ENCODE data around the gene CASP8AP2. TPM values are rescaled to one million over a fixed set of nuclear protein-coding genes. Genes with fewer than 3 reads are reported as not detected.

The CASP8AP2 gene
- total and polyA plus RNA-seq, 9 of the 15 experiments (the other 6 are each of a cell fraction or from before 2014, with no cell fraction given) = 10.6 to 30.0 (median 19.1) TPM

DNA sequence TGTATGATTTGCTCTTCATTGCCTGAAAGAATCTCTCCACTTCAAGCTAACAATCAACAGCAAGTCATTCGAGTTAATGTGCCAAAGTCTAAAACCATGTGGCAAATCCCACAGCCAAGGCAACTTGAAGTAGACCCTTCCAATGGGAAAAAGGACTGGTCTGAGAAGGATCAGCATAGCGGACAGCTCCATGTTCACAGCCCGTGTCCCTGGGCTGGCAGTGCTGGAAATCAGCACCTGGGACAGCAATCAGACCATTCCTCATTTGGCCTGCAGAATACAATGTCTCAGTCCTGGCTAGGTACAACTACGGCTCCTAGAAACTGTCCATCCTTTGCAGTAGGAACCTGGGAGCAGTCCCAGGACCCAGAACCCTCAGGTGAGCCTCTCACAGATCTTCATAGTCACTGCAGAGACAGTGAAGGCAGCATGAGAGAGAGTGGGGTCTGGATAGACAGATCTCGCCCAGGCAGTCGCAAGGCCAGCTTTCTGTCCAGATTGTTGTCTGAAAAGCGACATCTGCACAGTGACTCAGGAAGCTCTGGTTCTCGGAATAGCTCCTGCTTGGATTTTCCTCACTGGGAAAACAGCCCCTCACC is 65.7 kb downstream of the CASP8AP2 start (continued):
- no peak for TF ChIP-seq CREB1 (IDR thresholded peaks at IDR 0.05)
- TF ChIP-seq CREB1 (CRISPR knock-in tag; IDR thresholded peaks at IDR 0.05) = no peak
- TF ChIP-seq ZC3H11A (IDR thresholded peaks at IDR 0.05; ENCODE audit: low read depth, low read length) = no peak
- TF ChIP-seq, protein P1, sequence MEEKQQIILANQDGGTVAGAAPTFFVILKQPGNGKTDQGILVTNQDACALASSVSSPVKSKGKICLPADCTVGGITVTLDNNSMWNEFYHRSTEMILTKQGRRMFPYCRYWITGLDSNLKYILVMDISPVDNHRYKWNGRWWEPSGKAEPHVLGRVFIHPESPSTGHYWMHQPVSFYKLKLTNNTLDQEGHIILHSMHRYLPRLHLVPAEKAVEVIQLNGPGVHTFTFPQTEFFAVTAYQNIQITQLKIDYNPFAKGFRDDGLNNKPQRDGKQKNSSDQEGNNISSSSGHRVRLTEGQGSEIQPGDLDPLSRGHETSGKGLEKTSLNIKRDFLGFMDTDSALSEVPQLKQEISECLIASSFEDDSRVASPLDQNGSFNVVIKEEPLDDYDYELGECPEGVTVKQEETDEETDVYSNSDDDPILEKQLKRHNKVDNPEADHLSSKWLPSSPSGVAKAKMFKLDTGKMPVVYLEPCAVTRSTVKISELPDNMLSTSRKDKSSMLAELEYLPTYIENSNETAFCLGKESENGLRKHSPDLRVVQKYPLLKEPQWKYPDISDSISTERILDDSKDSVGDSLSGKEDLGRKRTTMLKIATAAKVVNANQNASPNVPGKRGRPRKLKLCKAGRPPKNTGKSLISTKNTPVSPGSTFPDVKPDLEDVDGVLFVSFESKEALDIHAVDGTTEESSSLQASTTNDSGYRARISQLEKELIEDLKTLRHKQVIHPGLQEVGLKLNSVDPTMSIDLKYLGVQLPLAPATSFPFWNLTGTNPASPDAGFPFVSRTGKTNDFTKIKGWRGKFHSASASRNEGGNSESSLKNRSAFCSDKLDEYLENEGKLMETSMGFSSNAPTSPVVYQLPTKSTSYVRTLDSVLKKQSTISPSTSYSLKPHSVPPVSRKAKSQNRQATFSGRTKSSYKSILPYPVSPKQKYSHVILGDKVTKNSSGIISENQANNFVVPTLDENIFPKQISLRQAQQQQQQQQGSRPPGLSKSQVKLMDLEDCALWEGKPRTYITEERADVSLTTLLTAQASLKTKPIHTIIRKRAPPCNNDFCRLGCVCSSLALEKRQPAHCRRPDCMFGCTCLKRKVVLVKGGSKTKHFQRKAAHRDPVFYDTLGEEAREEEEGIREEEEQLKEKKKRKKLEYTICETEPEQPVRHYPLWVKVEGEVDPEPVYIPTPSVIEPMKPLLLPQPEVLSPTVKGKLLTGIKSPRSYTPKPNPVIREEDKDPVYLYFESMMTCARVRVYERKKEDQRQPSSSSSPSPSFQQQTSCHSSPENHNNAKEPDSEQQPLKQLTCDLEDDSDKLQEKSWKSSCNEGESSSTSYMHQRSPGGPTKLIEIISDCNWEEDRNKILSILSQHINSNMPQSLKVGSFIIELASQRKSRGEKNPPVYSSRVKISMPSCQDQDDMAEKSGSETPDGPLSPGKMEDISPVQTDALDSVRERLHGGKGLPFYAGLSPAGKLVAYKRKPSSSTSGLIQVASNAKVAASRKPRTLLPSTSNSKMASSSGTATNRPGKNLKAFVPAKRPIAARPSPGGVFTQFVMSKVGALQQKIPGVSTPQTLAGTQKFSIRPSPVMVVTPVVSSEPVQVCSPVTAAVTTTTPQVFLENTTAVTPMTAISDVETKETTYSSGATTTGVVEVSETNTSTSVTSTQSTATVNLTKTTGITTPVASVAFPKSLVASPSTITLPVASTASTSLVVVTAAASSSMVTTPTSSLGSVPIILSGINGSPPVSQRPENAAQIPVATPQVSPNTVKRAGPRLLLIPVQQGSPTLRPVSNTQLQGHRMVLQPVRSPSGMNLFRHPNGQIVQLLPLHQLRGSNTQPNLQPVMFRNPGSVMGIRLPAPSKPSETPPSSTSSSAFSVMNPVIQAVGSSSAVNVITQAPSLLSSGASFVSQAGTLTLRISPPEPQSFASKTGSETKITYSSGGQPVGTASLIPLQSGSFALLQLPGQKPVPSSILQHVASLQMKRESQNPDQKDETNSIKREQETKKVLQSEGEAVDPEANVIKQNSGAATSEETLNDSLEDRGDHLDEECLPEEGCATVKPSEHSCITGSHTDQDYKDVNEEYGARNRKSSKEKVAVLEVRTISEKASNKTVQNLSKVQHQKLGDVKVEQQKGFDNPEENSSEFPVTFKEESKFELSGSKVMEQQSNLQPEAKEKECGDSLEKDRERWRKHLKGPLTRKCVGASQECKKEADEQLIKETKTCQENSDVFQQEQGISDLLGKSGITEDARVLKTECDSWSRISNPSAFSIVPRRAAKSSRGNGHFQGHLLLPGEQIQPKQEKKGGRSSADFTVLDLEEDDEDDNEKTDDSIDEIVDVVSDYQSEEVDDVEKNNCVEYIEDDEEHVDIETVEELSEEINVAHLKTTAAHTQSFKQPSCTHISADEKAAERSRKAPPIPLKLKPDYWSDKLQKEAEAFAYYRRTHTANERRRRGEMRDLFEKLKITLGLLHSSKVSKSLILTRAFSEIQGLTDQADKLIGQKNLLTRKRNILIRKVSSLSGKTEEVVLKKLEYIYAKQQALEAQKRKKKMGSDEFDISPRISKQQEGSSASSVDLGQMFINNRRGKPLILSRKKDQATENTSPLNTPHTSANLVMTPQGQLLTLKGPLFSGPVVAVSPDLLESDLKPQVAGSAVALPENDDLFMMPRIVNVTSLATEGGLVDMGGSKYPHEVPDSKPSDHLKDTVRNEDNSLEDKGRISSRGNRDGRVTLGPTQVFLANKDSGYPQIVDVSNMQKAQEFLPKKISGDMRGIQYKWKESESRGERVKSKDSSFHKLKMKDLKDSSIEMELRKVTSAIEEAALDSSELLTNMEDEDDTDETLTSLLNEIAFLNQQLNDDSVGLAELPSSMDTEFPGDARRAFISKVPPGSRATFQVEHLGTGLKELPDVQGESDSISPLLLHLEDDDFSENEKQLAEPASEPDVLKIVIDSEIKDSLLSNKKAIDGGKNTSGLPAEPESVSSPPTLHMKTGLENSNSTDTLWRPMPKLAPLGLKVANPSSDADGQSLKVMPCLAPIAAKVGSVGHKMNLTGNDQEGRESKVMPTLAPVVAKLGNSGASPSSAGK (IDR thresholded peaks at IDR 0.05) = no peak
- TF ChIP-seq NUFIP1 (IDR thresholded peaks at IDR 0.05; ENCODE audit: partially characterized antibody) = no peak
- TF ChIP-seq, protein P2, sequence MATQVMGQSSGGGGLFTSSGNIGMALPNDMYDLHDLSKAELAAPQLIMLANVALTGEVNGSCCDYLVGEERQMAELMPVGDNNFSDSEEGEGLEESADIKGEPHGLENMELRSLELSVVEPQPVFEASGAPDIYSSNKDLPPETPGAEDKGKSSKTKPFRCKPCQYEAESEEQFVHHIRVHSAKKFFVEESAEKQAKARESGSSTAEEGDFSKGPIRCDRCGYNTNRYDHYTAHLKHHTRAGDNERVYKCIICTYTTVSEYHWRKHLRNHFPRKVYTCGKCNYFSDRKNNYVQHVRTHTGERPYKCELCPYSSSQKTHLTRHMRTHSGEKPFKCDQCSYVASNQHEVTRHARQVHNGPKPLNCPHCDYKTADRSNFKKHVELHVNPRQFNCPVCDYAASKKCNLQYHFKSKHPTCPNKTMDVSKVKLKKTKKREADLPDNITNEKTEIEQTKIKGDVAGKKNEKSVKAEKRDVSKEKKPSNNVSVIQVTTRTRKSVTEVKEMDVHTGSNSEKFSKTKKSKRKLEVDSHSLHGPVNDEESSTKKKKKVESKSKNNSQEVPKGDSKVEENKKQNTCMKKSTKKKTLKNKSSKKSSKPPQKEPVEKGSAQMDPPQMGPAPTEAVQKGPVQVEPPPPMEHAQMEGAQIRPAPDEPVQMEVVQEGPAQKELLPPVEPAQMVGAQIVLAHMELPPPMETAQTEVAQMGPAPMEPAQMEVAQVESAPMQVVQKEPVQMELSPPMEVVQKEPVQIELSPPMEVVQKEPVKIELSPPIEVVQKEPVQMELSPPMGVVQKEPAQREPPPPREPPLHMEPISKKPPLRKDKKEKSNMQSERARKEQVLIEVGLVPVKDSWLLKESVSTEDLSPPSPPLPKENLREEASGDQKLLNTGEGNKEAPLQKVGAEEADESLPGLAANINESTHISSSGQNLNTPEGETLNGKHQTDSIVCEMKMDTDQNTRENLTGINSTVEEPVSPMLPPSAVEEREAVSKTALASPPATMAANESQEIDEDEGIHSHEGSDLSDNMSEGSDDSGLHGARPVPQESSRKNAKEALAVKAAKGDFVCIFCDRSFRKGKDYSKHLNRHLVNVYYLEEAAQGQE (IDR thresholded peaks at IDR 0.05; ENCODE audit: borderline replicate concordance) = peak; percentile 99
- TF ChIP-seq, protein P2 (CRISPR knock-in tag; IDR thresholded peaks at IDR 0.05; ENCODE audit: low read depth) = peak; percentile 95
- TF ChIP-seq GABPB1 (CRISPR knock-in tag; IDR thresholded peaks at IDR 0.05) = peak; percentile 63; the same call in 1 of the 2 replicates
- no peak for TF ChIP-seq NFIX (CRISPR knock-in tag; IDR thresholded peaks at IDR 0.05; ENCODE audit: low read depth)

All from K562 (cell line).